Thoracic aorta (tissue), 2 donors: ENCODE data around the gene ZMIZ1. TPM values are rescaled to one million over a fixed set of nuclear protein-coding genes. Genes with fewer than 3 reads are reported as not detected.

Experiments
- ATAC-seq: fragments of 150-250 bp; one replicate; pipeline ENCODE4 v1.8.0; 2017; ENCODE audit warnings: low read depth; ENCODE audit not compliant: insufficient number of reproducible peaks, low FRiP score
- DNase-seq: peaks from one replicate; pipeline ENCODE4 v3.0.0-alpha.2; 2020; ENCODE audit warnings: low spot score
- H3K27ac ChIP-seq, 2 donors: fragments of 200-600 bp; sonication (generic); 1 replicate in 1 of 2; 2 replicates in 1 of 2; pipeline ENCODE4 v1.5.1; 2016; ENCODE audit warnings: mild to moderate bottlenecking in 2 of 2, moderate library complexity in 2 of 2
- H3K27me3 ChIP-seq: fragments of 200-600 bp; sonication (generic); replicated peaks from 2 replicates; pipeline ENCODE4 v1.6.0; 2016; ENCODE audit warnings: mild to moderate bottlenecking; ENCODE audit not compliant: insufficient read depth
- H3K36me3 ChIP-seq: fragments of 200-600 bp; sonication (generic); one replicate; pipeline ENCODE4 v1.5.1; 2016
- H3K4me1 ChIP-seq, 2 donors: fragments of 200-600 bp; sonication (generic); 1 replicate in 1 of 2; 2 replicates in 1 of 2; pipeline versions ENCODE4 v1.5.1 to v1.6.0; 2016; ENCODE audit warnings: low read depth in 2 of 2, mild to moderate bottlenecking in 1 of 2; ENCODE audit not compliant: control insufficient read depth in 1 of 2
- H3K4me3 ChIP-seq: fragments of 200-600 bp; sonication (generic); 2 replicates; pipeline ENCODE4 v1.5.1; 2016; ENCODE audit warnings: mild to moderate bottlenecking
- H3K9me3 ChIP-seq: fragments of 200-600 bp; sonication (generic); 2 replicates; pipeline ENCODE4 v1.5.1; 2016
- CTCF ChIP-seq: fragments of 200-600 bp; sonication (generic); IDR thresholded peaks from one replicate; pipeline ENCODE4 v1.5.1; 2019; ENCODE audit warnings: antibody characterized with exemption
- total RNA-seq, 2 donors: library from RNA; depleted of rRNA; stranded (reverse); fragments of >200 nt; gene quantifications; one replicate each; pipeline versions ENCODE4 v1.1.0 to v1.2.3, GENCODE V29; 2016

The ZMIZ1 gene
- total RNA-seq, 2 donors from 2014 or later: 57.8 to 81.6 TPM

GRCh38 chr10:79238158-79238520 is 169.4 kb downstream of the ZMIZ1 start:
- no peak for TF ChIP-seq CTCF
- ATAC-seq (no peak), DNase-seq (no peak)
- H3K36me3 ChIP-seq: no peaks in the 10 kb centered on the region
- H3K27me3 ChIP-seq: no peaks in the 10 kb centered on the region
- H3K27ac ChIP-seq: no peak overlapping the region
- H3K4me3 ChIP-seq: no peak overlapping the region
- H3K9me3 ChIP-seq: no peaks in the 10 kb centered on the region
- peaks cover 2 to 11% of the 10 kb centered on the region in 2 donors for H3K4me1 ChIP-seq

GRCh38 chr10:79238606-79239005 is 169.8 kb downstream of the ZMIZ1 start:
- H3K27me3 ChIP-seq: no peaks in the 10 kb centered on the region
- H3K9me3 ChIP-seq: no peaks in the 10 kb centered on the region
- DNase-seq (no peak), ATAC-seq (no peak)
- no peak overlapping the region for H3K4me3 ChIP-seq
- peaks cover 2 to 12% of the 10 kb centered on the region in 2 donors for H3K4me1 ChIP-seq
- no peaks in the 10 kb centered on the region for H3K36me3 ChIP-seq
- TF ChIP-seq CTCF: no peak
- H3K27ac ChIP-seq: no peak overlapping the region

DNA sequence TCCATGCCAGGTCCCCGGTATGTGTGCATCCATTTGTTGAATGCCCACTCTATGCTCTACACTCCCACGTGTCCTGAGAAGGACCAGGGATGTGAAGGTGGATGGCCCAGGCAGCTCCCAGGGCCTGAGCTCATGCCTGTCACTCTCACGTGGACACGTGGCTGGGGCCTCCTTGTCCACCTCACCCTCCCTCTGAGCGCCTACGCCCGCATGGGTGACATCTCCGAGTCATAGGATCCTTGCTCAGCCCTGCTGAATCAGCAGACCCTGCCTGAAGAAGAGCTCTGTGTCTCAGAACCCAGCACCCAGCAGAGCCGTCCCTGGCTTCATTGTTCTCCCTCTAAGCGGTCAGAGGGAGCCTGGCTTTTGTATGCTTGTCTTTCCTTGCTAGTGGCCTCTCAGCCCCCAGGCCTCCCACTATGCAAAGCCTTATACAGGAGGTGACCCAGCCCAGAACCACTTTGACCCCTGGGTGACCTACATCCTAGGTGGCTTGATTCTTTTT is 170.6 kb downstream of the ZMIZ1 start:
- TF ChIP-seq CTCF: no peak
- no peak for ATAC-seq

GRCh38 chr10:79239924-79240581 is 171.3 kb downstream of the ZMIZ1 start:
- H3K36me3 ChIP-seq: no peaks in the 10 kb centered on the region
- DNase-seq (no peak), ATAC-seq (no peak)
- H3K9me3 ChIP-seq: no peaks in the 10 kb centered on the region
- no peak overlapping the region for H3K4me3 ChIP-seq
- TF ChIP-seq CTCF: no peak
- H3K27me3 ChIP-seq: no peaks in the 10 kb centered on the region
- no peak overlapping the region for H3K27ac ChIP-seq
- peaks cover 10 to 26% of the 10 kb centered on the region in 2 donors for H3K4me1 ChIP-seq

More for the DNA sequence above, 170.6 kb downstream of the ZMIZ1 start:
- Histone ChIP-seq H3K9me3 (no peaks in the 10 kb centered on the region), H3K27ac (no peak overlapping the region), H3K27me3 (no peaks in the 10 kb centered on the region), H3K4me3 (no peak overlapping the region), H3K36me3 (no peaks in the 10 kb centered on the region), H3K4me1 (peaks cover 3 to 19% of the 10 kb centered on the region in 2 donors)
- no peak for DNase-seq

GRCh38 chr10:79241629-79241989 is 172.8 kb downstream of the ZMIZ1 start:
- DNase-seq: no peak
- H3K36me3 ChIP-seq: no peaks in the 10 kb centered on the region
- no peak for ATAC-seq
- no peak for TF ChIP-seq CTCF
- H3K9me3 ChIP-seq: no peaks in the 10 kb centered on the region
- no peaks in the 10 kb centered on the region for H3K27me3 ChIP-seq
- H3K4me3 ChIP-seq: peak overlapping the region; percentile 73
- peak overlapping the region in 1 of 2 donors; percentile 9 for H3K27ac ChIP-seq
- H3K4me1 ChIP-seq: peaks cover 26 to 42% of the 10 kb centered on the region in 2 donors
